HCT116 (cell line): Measurements from ENCODE around the gene TLE6. TPM values are rescaled to one million over a fixed set of nuclear protein-coding genes. Genes with fewer than 3 reads are reported as not detected.

Experiments
- ATAC-seq: fragments of 200-7000 bp; cut with Tn5 transposase; 2 replicates; pipeline ENCODE4 v1.9.1; 2020; ENCODE audit warnings: mild to moderate bottlenecking, moderate library complexity
- BruUV-seq: library from RNA; stranded (reverse); fragments of 400-500 nt; replicated peaks from 2 replicates; lab custom pipeline; 2021; lab: Mats Ljungman, UMichigan
- CTCF ChIA-PET: fragments of 300-600 bp; sonication (Branson Sonifier 250); formaldehyde crosslinking; loops from one replicate; lab custom pipeline; 2021; ENCODE audit warnings: antibody characterized with exemption; lab: Charles Lee
- POLR2A ChIA-PET: fragments of 300-600, 350-600 bp; sonication (Branson Sonifier 250); formaldehyde crosslinking; loops from one replicate; lab custom pipeline; 2021; ENCODE audit warnings: antibody characterized with exemption; lab: Charles Lee
- RAD21 ChIA-PET, 2 experiments: fragments of 300-600 bp; sonication (Branson Sonifier 250); formaldehyde crosslinking; loops; one replicate each; lab custom pipeline; 2023; ENCODE audit warnings: low total read pairs in 2 of 2; ENCODE audit not compliant: uncharacterized antibody in 2 of 2, unreplicated experiment in 2 of 2, low non-redundant PET in 1 of 2; lab: Charles Lee
- DNase-seq: peaks from one replicate; pipeline ENCODE4 v3.0.0-alpha.2; 2010; ENCODE audit warnings: low read depth, low spot score
- H2AFZ ChIP-seq: fragments of 200-600 bp; shearing (Covaris generic), sonication (generic); 2 replicates; pipeline ENCODE4 v1.6.1; 2017; ENCODE audit warnings: low read depth, mixed run types, mixed read lengths, antibody characterized with exemption, low read length; ENCODE audit not compliant: poor library complexity, severe bottlenecking
- H3K27ac ChIP-seq: 2 replicates; pipeline ENCODE4 v1.5.1; 2012; ENCODE audit warnings: low read depth, low read length
- H3K27me3 ChIP-seq: fragments of 200-600 bp; sonication (generic); 2 replicates; pipeline ENCODE4 v1.6.1; 2016; ENCODE audit warnings: mixed run types, low read length, mixed read lengths; ENCODE audit not compliant: insufficient read depth
- H3K36me3 ChIP-seq, 2 experiments: fragments of 200-500 bp in 1 of 2; fragments of 200-600 bp in 1 of 2; sonication (Bioruptor generic) in 1 of 2; sonication (generic) in 1 of 2; 2 replicates each; pipeline versions ENCODE4 v1.5.1 to v1.6.1; 2014 to 2016; ENCODE audit warnings: low read length in 2 of 2, inconsistent platforms in 1 of 2, mixed read lengths in 1 of 2, mixed run types in 1 of 2; ENCODE audit not compliant: insufficient read depth in 2 of 2, control insufficient read depth in 1 of 2
- H3K4me1 ChIP-seq, 2 experiments: fragments of 200-600 bp in 1 of 2; sonication (generic) in 1 of 2; 2 replicates each; pipeline versions ENCODE4 v1.5.1 to v1.6.1; 2012 to 2017; ENCODE audit warnings: low read length in 2 of 2, inconsistent platforms in 1 of 2, mild to moderate bottlenecking in 1 of 2, mixed read lengths in 1 of 2, mixed run types in 1 of 2, moderate library complexity in 1 of 2; ENCODE audit not compliant: insufficient read depth in 2 of 2, control insufficient read depth in 1 of 2
- H3K4me2 ChIP-seq: fragments of 200-600 bp; sonication (generic); 2 replicates; pipeline ENCODE4 v1.6.1; 2017; ENCODE audit warnings: mixed run types, low read length, mixed read lengths
- H3K4me3 ChIP-seq, 2 experiments: fragments of 200-600 bp in 1 of 2; sonication (generic) in 1 of 2; replicated peaks in 1 of 2; 2 replicates each; pipeline ENCODE4 v1.5.1; 2011 to 2016; ENCODE audit warnings: low read length in 2 of 2, control low read depth in 1 of 2, low read depth in 1 of 2, mild to moderate bottlenecking in 1 of 2, mixed read lengths in 1 of 2, mixed run types in 1 of 2
- H3K79me2 ChIP-seq: fragments of 200-600 bp; sonication (generic); 2 replicates; pipeline ENCODE4 v1.6.1; 2017; ENCODE audit warnings: mild to moderate bottlenecking, mixed run types, low read length, moderate library complexity, mixed read lengths; ENCODE audit not compliant: insufficient read depth
- H3K9ac ChIP-seq: fragments of 200-600 bp; sonication (generic); 2 replicates; pipeline ENCODE4 v1.6.1; 2016; ENCODE audit warnings: low read length, mixed read lengths
- H3K9me2 ChIP-seq: fragments of 200-600 bp; sonication (generic), shearing (Covaris generic); 2 replicates; pipeline ENCODE4 v1.6.1; 2017; ENCODE audit warnings: mixed run types, mild to moderate bottlenecking, moderate library complexity; ENCODE audit not compliant: insufficient read depth
- H3K9me3 ChIP-seq, 2 experiments: fragments of 200-500 bp in 1 of 2; fragments of 200-600 bp in 1 of 2; sonication (Bioruptor generic) in 1 of 2; sonication (generic) in 1 of 2; 2 replicates each; pipeline ENCODE4 v1.6.1; 2014 to 2017; ENCODE audit warnings: low read length in 2 of 2, mixed read lengths in 2 of 2, inconsistent platforms in 1 of 2, low read depth in 1 of 2, mild to moderate bottlenecking in 1 of 2, mixed run types in 1 of 2, moderate library complexity in 1 of 2; ENCODE audit not compliant: control insufficient read depth in 1 of 2, insufficient read depth in 1 of 2
- H4K20me1 ChIP-seq: fragments of 200-600 bp; sonication (generic), shearing (Covaris generic); 2 replicates; pipeline ENCODE4 v1.6.1; 2017; ENCODE audit warnings: mixed run types, mild to moderate bottlenecking, moderate library complexity; ENCODE audit not compliant: insufficient read depth
- ATF3 ChIP-seq: IDR thresholded peaks from 2 replicates; pipeline ENCODE4 v1.6.1; 2012
- CEBPB ChIP-seq: IDR thresholded peaks from 2 replicates; pipeline ENCODE4 v1.6.1; 2012; ENCODE audit warnings: low read depth
- EGR1 ChIP-seq: IDR thresholded peaks from 2 replicates; pipeline ENCODE4 v1.6.1; 2012; ENCODE audit warnings: low read depth
- EZH2 ChIP-seq: fragments of 200-600 bp; sonication (generic); IDR thresholded peaks from 2 replicates; pipeline ENCODE4 v1.6.1; 2017; ENCODE audit warnings: antibody characterized with exemption, mixed run types
- EZH2phosphoT487 ChIP-seq: fragments of 200-600 bp; IDR thresholded peaks from 2 replicates; pipeline ENCODE4 v1.6.1; 2018; ENCODE audit warnings: antibody characterized with exemption, borderline replicate concordance
- JUND ChIP-seq: IDR thresholded peaks from 2 replicates; pipeline ENCODE4 v1.6.1; 2012
- SIN3A ChIP-seq: IDR thresholded peaks from 2 replicates; pipeline ENCODE4 v1.6.1; 2012; ENCODE audit warnings: low read depth
- SP1 ChIP-seq: IDR thresholded peaks from 2 replicates; pipeline ENCODE4 v1.6.1; 2012; ENCODE audit warnings: low read depth
- YY1 ChIP-seq: IDR thresholded peaks from 2 replicates; pipeline ENCODE4 v1.6.1; 2011; ENCODE audit warnings: low read length, low read depth, moderate library complexity, mild to moderate bottlenecking; ENCODE audit not compliant: insufficient replicate concordance; ENCODE audit errors: extremely low read depth
- ZBTB33 ChIP-seq: IDR thresholded peaks from 2 replicates; pipeline ENCODE4 v1.6.1; 2011; ENCODE audit warnings: mild to moderate bottlenecking, low read length, moderate library complexity; ENCODE audit not compliant: insufficient replicate concordance; ENCODE audit errors: extremely low read depth
- ZFX ChIP-seq: fragments of 450-650 bp; IDR thresholded peaks from 2 replicates; pipeline ENCODE4 v1.6.1; 2017
- intact Hi-C: fragments of 100-400 bp; cut with micrococcal nuclease; formaldehyde crosslinking; loops from 2 replicates; pipeline ENCODE4 v1.10.0; 2022
- total RNA-seq: library from RNA; stranded (reverse); gene quantifications from one replicate; pipeline ENCODE4 v1.2.1, GENCODE V29; 2021; ENCODE audit not compliant: unreplicated experiment
- TF ChIP-seq, protein P1 (sequence below), 3 experiments: fragments of 200-600 bp in 1 of 3; sonication (generic) in 1 of 3; IDR thresholded peaks in 2 of 3; conservative IDR thresholded peaks in 1 of 3; 2 replicates each; pipeline ENCODE4 v1.5.1; 2012 to 2017; ENCODE audit warnings: low read depth in 2 of 3, low read length in 2 of 3, antibody characterized with exemption in 1 of 3, borderline replicate concordance in 1 of 3, control low read depth in 1 of 3, mild to moderate bottlenecking in 1 of 3, mixed read lengths in 1 of 3, mixed run types in 1 of 3, moderate library complexity in 1 of 3; ENCODE audit not compliant: insufficient read depth in 1 of 3

TLE6 gene
- total RNA-seq, 1 experiment from 2014 or later: 10.9 TPM

- POLR2A ChIA-PET: no interaction called here
- DNase-seq: no peak
- Histone ChIP-seq H3K9ac (no peak overlapping the region), H3K9me2 (no peaks in the 10 kb centered on the region), H3K4me3 (no peak overlapping the region), H2AFZ (no peak overlapping the region), H3K4me1 (no peaks in the 10 kb centered on the region), H3K36me3 (no peaks in the 10 kb centered on the region), H4K20me1 (no peaks in the 10 kb centered on the region), H3K79me2 (no peaks in the 10 kb centered on the region), H3K4me2 (no peak overlapping the region), H3K9me3 (no peaks in the 10 kb centered on the region), H3K27me3 (no peaks in the 10 kb centered on the region), H3K27ac (no peak overlapping the region)
- no TSS peak for BruUV-seq
- RAD21 ChIA-PET: no interaction called here
- no peak for ATAC-seq
- CTCF ChIA-PET: no interaction called here
- intact Hi-C loops: no loop called here
- TF ChIP-seq ATF3 (no peak), JUND (no peak), EZH2phosphoT487 (no peak), SP1 (no peak), YY1 (no peak), SIN3A (no peak)
These were observed 36.8 kb downstream of the TLE6 start for GRCh38 chr19:3014135-3014534.

DNA sequence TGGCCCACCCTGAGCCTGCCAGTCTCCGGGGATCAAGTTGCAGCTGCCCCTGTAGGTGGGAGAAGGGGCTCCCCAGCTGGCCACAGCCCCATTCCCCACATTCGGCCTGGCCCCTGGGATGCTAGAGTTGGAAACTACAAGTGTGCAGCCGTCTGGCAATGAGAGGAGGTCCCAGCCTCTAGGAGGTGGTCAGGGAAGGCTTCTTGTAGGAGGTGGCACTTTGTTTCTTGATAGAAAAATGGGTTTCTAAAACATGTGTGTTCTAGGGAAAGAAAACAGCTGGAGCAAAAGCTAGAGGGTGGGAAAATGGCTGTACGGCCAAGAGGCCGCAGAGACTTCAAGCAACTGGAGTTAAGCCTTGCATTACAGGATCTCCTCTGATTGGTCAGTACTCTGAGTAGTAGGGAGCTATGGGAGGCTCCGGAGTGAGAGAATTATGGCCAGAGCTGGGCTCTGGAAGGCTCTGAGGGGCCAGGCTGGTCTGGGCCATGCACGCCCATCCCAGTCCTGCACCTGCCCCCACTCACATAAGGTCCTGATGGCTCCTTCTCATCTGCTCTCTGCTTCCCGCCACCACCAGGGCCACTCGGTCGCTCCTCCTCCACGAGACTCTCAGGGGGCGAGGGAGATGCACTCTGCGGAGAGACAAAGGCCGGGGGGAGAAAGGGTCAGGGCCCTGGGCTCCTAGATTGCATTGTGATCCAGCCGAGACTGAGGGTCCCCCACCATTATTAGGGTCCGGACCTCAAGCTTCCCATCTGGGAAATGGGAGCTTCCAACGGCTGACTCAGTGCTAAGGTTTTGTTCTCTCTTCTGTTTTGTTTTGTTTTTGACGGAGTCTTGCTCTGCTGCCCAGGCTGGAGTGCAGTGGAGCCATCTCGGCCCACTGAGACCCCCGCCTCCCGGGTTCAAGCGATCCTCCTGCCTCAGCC lies 38.0 kb downstream of the TLE6 start:
- RAD21 ChIA-PET: interaction anchor here in 1 of 2 experiments (0.6 kb wide), 1 partner anchor 63 kb away, joined by 5 read pairs; no protein-coding TSS in a partner anchor

More for the DNA sequence above, 38.0 kb downstream of the TLE6 start:
- intact Hi-C loops: no loop called here
- Histone ChIP-seq H3K4me1 (no peaks in the 10 kb centered on the region), H3K9ac (no peak overlapping the region), H3K4me2 (no peak overlapping the region), H3K27ac (no peak overlapping the region), H3K4me3 (no peak overlapping the region), H2AFZ (no peak overlapping the region)
- BruUV-seq: no TSS peak
- no peak for TF ChIP-seq ZBTB33
- no peak for TF ChIP-seq YY1
- TF ChIP-seq, protein P1, sequence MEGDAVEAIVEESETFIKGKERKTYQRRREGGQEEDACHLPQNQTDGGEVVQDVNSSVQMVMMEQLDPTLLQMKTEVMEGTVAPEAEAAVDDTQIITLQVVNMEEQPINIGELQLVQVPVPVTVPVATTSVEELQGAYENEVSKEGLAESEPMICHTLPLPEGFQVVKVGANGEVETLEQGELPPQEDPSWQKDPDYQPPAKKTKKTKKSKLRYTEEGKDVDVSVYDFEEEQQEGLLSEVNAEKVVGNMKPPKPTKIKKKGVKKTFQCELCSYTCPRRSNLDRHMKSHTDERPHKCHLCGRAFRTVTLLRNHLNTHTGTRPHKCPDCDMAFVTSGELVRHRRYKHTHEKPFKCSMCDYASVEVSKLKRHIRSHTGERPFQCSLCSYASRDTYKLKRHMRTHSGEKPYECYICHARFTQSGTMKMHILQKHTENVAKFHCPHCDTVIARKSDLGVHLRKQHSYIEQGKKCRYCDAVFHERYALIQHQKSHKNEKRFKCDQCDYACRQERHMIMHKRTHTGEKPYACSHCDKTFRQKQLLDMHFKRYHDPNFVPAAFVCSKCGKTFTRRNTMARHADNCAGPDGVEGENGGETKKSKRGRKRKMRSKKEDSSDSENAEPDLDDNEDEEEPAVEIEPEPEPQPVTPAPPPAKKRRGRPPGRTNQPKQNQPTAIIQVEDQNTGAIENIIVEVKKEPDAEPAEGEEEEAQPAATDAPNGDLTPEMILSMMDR (IDR thresholded peaks at IDR 0.05 in 2 of 3, conservative IDR thresholded peaks at IDR 0.05 in 1 of 3; ENCODE audit: borderline replicate concordance in 1 of 3, insufficient read depth in 1 of 3, low read depth in 2 of 3, low read length in 2 of 3): no peak
- no peak for TF ChIP-seq ZFX
- TF ChIP-seq CEBPB: no peak
- TF ChIP-seq EGR1: no peak
- no peak for TF ChIP-seq EZH2
- TF ChIP-seq, all 23 proteins: peak for 0
- Histone ChIP-seq H3K9me3 (no peaks in the 10 kb centered on the region), H3K36me3 (no peaks in the 10 kb centered on the region), H3K79me2 (no peaks in the 10 kb centered on the region), H4K20me1 (no peaks in the 10 kb centered on the region), H3K27me3 (no peaks in the 10 kb centered on the region), H3K9me2 (no peaks in the 10 kb centered on the region)
- CTCF ChIA-PET: interaction anchor here (1.3 kb wide), 1 partner anchor 367 kb away, joined by 4 read pairs; no protein-coding TSS in a partner anchor
- POLR2A ChIA-PET: no interaction called here
- no peak for DNase-seq
- ATAC-seq: no peak
